CD4-positive, alpha-beta T cell (primary cell): ENCODE measurements around the gene BBS1. TPM values are rescaled to one million over a fixed set of nuclear protein-coding genes. Genes with fewer than 3 reads are reported as not detected.
A peak's percentile ranks its signal among the peaks of the same experiment; 100 is the strongest.

Source experiments
- ATAC-seq: fragments of 200-7000 bp; cut with Tn5 transposase; one replicate; pipeline ENCODE4 v1.10.0; 2022; ENCODE audit warnings: mild to moderate bottlenecking; ENCODE audit not compliant: poor library complexity
- CTCF ChIA-PET: fragments of 350-600 bp; sonication (Branson Sonifier 250); formaldehyde crosslinking; loops from one replicate; lab custom pipeline; 2021; ENCODE audit warnings: antibody characterized with exemption, inconsistent platforms; lab: Charles Lee
- POLR2A ChIA-PET: fragments of 350-600 bp; sonication (Branson Sonifier 250); formaldehyde crosslinking; loops from one replicate; lab custom pipeline; 2021; ENCODE audit warnings: antibody characterized with exemption, inconsistent platforms; lab: Charles Lee
- DNase-seq, 14 experiments: peaks; one replicate each; pipeline ENCODE4 v3.0.0-alpha.2; 2013 to 2020; ENCODE audit warnings: mixed read lengths in 2 of 14
- H3K27ac ChIP-seq, 2 donors: one replicate each; pipeline versions ENCODE4 v1.5.1 to v1.7.0; 2013; ENCODE audit warnings: low read length in 2 of 2, low read depth in 1 of 2, mild to moderate bottlenecking in 1 of 2
- H3K27me3 ChIP-seq, 2 experiments: 1 replicate in 1 of 2; 2 replicates in 1 of 2; pipeline versions ENCODE4 v1.6.1 to v1.7.0; 2013; ENCODE audit warnings: low read length in 2 of 2, control low read depth in 1 of 2, mild to moderate bottlenecking in 1 of 2, moderate library complexity in 1 of 2; ENCODE audit not compliant: insufficient read depth in 2 of 2, control insufficient read depth in 1 of 2
- H3K36me3 ChIP-seq: one replicate; pipeline ENCODE4 v1.6.1; 2013; ENCODE audit warnings: low read length, control low read depth; ENCODE audit not compliant: insufficient read depth
- H3K4me1 ChIP-seq: one replicate; pipeline ENCODE4 v1.6.1; 2013; ENCODE audit warnings: low read length, control low read depth; ENCODE audit not compliant: insufficient read depth
- H3K4me3 ChIP-seq: one replicate; pipeline ENCODE4 v1.5.1; 2013; ENCODE audit warnings: mild to moderate bottlenecking, low read length, moderate library complexity
- H3K9me3 ChIP-seq, 2 experiments: 1 replicate in 1 of 2; 2 replicates in 1 of 2; pipeline versions ENCODE4 v1.6.1 to v1.7.0; 2013; ENCODE audit warnings: low read length in 2 of 2, mild to moderate bottlenecking in 2 of 2, control low read depth in 1 of 2, moderate library complexity in 1 of 2; ENCODE audit not compliant: control insufficient read depth in 1 of 2, insufficient read depth in 1 of 2
- H3K27ac Mint-ChIP-seq: one replicate; pipeline ENCODE4 v1.8.0; 2020; ENCODE audit warnings: mixed read lengths
- H3K27me3 Mint-ChIP-seq: one replicate; pipeline ENCODE4 v1.8.0; 2021; ENCODE audit warnings: mixed read lengths
- H3K36me3 Mint-ChIP-seq: one replicate; pipeline ENCODE4 v1.8.0; 2021; ENCODE audit warnings: low read depth, mixed read lengths
- H3K4me1 Mint-ChIP-seq: one replicate; pipeline ENCODE4 v1.8.0; 2021; ENCODE audit warnings: low read depth, mixed read lengths
- H3K4me3 Mint-ChIP-seq: one replicate; pipeline ENCODE4 v1.8.0; 2020; ENCODE audit warnings: mild to moderate bottlenecking, mixed read lengths
- H3K9me3 Mint-ChIP-seq: one replicate; pipeline ENCODE4 v1.8.0; 2020; ENCODE audit warnings: mixed read lengths
- intact Hi-C, 2 experiments: fragments of 100-400 bp; cut with DNase I in 1 of 2; cut with micrococcal nuclease in 1 of 2; formaldehyde crosslinking; loops; one replicate each; pipeline versions ENCODE4 v1.15.1 to v1.9.0; 2023 to 2025; cut with DNase I, micrococcal nuclease
- total RNA-seq, 174 experiments: library from RNA in 2 of 174; stranded (reverse) in 2 of 174; gene quantifications; one replicate each; pipeline ENCODE4 v1.2.3 and lab custom pipeline; 2021 to 2026
- TF ChIP-seq, protein P1 (sequence below): fragments of 200-600 bp; IDR thresholded peaks from one replicate; pipeline ENCODE4 v1.8.0; 2022; ENCODE audit warnings: antibody characterized with exemption, mild to moderate bottlenecking

The BBS1 gene
- total RNA-seq, 2 experiments from 2014 or later, result 11.7 to 11.9 TPM

DNA sequence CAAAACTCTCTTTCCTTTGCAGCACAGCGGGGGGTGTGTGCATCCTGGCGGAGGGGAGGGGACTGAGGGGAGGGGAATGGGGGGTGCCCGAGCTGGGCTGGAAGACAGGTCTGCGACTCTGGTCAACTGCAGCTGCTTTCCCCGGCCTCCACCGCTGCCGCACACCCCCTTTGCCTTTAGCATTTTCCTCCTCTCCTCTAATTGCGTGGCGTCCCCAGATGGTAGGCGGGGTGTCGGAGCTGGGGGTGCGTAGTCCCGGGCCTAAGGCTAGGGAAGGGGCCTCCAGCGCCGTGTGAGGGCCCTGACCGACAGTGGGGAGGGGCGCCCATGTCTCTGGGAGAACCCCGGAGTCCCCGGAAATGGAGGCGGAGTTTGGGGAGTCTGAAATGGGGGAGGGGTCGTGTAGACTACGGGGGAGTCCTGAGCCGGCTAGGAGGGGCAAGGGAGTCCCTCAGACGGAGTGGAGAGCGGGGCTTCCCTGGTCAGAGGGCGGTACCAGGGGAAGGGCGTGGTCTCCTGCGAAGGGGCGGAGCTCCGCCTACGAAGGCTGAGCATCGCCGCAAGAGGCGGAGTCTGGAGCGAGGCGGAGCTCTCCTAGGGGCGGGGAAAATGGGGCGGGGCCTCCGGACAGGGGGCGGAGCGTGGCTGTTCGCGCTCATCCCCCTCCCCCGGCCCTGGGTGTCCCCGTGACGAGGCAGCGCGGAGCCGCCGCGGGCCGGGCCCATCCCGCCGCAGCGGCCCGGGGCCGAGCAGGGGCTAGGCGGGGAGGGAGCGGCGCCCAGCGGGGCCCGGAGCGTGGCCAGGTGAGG is 44.0 kb upstream of the BBS1 start, which contains the start of gene PELI3:
PELI3 (plus strand) TSS at position 681 of the 809 bp plus-strand sequence. CDS start 1,224 bp downstream, outside the sequence.
- H3K36me3 Mint-ChIP-seq, result peaks cover 4% of the 10 kb centered on the region
- Histone ChIP-seq H3K36me3 (peaks cover 4% of the 10 kb centered on the region), H3K9me3 (no peaks in the 10 kb centered on the region), H3K4me3 (peak within 1 kb of the TSS; percentile 76), H3K27me3 (no peaks in the 10 kb centered on the region), H3K4me1 (peaks cover 26% of the 10 kb centered on the region), H3K27ac (peak within 1 kb of the TSS; percentile 84 to 90)
- H3K9me3 Mint-ChIP-seq, result no peaks in the 10 kb centered on the region
- H3K27ac Mint-ChIP-seq, result peak within 1 kb of the TSS; percentile 86
- H3K4me1 Mint-ChIP-seq, result peaks cover 27% of the 10 kb centered on the region
- TF ChIP-seq, protein P1, sequence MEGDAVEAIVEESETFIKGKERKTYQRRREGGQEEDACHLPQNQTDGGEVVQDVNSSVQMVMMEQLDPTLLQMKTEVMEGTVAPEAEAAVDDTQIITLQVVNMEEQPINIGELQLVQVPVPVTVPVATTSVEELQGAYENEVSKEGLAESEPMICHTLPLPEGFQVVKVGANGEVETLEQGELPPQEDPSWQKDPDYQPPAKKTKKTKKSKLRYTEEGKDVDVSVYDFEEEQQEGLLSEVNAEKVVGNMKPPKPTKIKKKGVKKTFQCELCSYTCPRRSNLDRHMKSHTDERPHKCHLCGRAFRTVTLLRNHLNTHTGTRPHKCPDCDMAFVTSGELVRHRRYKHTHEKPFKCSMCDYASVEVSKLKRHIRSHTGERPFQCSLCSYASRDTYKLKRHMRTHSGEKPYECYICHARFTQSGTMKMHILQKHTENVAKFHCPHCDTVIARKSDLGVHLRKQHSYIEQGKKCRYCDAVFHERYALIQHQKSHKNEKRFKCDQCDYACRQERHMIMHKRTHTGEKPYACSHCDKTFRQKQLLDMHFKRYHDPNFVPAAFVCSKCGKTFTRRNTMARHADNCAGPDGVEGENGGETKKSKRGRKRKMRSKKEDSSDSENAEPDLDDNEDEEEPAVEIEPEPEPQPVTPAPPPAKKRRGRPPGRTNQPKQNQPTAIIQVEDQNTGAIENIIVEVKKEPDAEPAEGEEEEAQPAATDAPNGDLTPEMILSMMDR, result no peak
- H3K4me3 Mint-ChIP-seq, result peak within 1 kb of the TSS; percentile 92
- peak; percentile 92 to 98 (median 95) for DNase-seq
- CTCF ChIA-PET, result interaction anchor here (0.6 to 3.0 kb wide), 4 partner anchors 13 to 218 kb away, joined by 3 to 25 read pairs (median 8); partner anchors contain the start of genes DPP3 and MRPL11
- POLR2A ChIA-PET, result interaction anchor here (0.6 to 4.9 kb wide), 20 partner anchors 11 to 802 kb away, joined by 3 to 88 read pairs (median 4); partner anchors contain the start of genes ACTN3, BBS1, CTSF and DPP3
- intact Hi-C loops, result loop anchor here (1.0 to 5.0 kb wide), 8 partner anchors 14 to 944 kb away; partner anchors contain the start of genes MRPL11 (in 2 of the 2), ACTN3 (in 1 of the 2), DPP3 (in 1 of the 2) and PC (in 1 of the 2)
- H3K27me3 Mint-ChIP-seq, result no peaks in the 10 kb centered on the region
- peak; percentile 86 for ATAC-seq

DNA sequence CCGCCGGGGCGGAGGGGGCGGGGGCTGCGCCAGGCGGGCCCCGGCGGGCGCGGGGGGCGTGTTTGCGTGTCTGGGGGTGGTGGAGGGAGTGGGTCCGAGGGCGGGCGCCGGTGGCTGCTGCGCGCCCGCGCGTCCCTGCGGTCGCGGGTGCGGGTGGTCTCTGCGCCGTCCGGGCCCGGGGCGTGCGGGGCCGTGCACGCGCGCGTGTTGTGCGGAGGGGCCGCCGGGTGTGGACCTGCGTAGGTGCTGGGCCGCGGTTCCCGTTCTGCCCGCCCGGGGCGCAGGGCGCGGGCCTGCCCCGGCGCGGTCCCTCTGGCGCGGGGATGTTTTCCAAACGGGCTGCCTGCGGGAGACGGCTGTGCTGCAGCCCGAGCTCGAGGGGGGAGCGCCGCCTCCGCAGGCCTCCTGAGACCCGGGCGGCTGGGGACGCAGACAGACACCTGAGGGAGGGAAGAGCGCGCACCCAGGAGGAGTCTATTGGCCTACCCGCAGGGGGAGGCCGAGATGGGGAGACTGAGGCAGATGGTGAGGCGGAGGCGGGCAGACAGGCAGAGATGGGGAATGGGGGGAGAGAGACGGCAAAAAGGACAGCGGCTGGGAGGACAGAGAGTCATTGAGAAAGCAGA is 43.3 kb upstream of the BBS1 start:
- Mint-ChIP-seq H3K4me3 (peak overlapping the region; percentile 92), H3K4me1 (peaks cover 27% of the 10 kb centered on the region), H3K27ac (peak overlapping the region; percentile 67), H3K9me3 (no peaks in the 10 kb centered on the region), H3K36me3 (peaks cover 4% of the 10 kb centered on the region), H3K27me3 (no peaks in the 10 kb centered on the region)
- no peaks in the 10 kb centered on the region for H3K9me3 ChIP-seq
- intact Hi-C loops, result loop anchor here (2.0 to 5.0 kb wide), 6 partner anchors 28 to 945 kb away; partner anchors contain the start of genes MRPL11 (in 2 of the 2), ACTN3 (in 1 of the 2), PC (in 1 of the 2) and RBM14 (in 1 of the 2)
- H3K4me1 ChIP-seq, result peaks cover 26% of the 10 kb centered on the region
- H3K27me3 ChIP-seq, result no peaks in the 10 kb centered on the region
- ChIA-PET CTCF (interaction anchor here (0.7 to 3.0 kb wide), 3 partner anchors 12 to 211 kb away, joined by 3 to 25 read pairs (median 12); partner anchors contain the start of genes DPP3 and MRPL11), POLR2A (interaction anchor here (0.6 to 4.9 kb wide), 19 partner anchors 12 to 801 kb away, joined by 3 to 88 read pairs (median 5); partner anchors contain the start of genes ACTN3, BBS1, CTSF and DPP3)
- peak overlapping the region; percentile 61 for H3K4me3 ChIP-seq
- peaks cover 7% of the 10 kb centered on the region for H3K36me3 ChIP-seq
- DNase-seq (peak in 6 of 14 experiments; percentile 14 to 81 (median 52)), ATAC-seq (peak; percentile 50)
- TF ChIP-seq, protein P1, result peak; percentile 45
- no peak overlapping the region for H3K27ac ChIP-seq

- Histone ChIP-seq H3K36me3 (peaks cover 13% of the 10 kb centered on the region), H3K27me3 (no peaks in the 10 kb centered on the region), H3K27ac (no peak overlapping the region), H3K4me1 (peaks cover 26% of the 10 kb centered on the region), H3K4me3 (peak overlapping the region; percentile 61), H3K9me3 (no peaks in the 10 kb centered on the region)
- intact Hi-C loops, result loop anchor here (2.0 to 5.0 kb wide), 6 partner anchors 29 to 945 kb away; partner anchors contain the start of genes MRPL11 (in 2 of the 2), ACTN3 (in 1 of the 2), PC (in 1 of the 2) and RBM14 (in 1 of the 2)
- H3K4me3 Mint-ChIP-seq, result peak overlapping the region; percentile 92
- H3K36me3 Mint-ChIP-seq, result peaks cover 10% of the 10 kb centered on the region
- TF ChIP-seq, protein P1, result no peak
- H3K4me1 Mint-ChIP-seq, result peaks cover 27% of the 10 kb centered on the region
- peak overlapping the region; percentile 67 for H3K27ac Mint-ChIP-seq
- no peaks in the 10 kb centered on the region for H3K9me3 Mint-ChIP-seq
- ATAC-seq, result no peak
- ChIA-PET CTCF (interaction anchor here (2.6 kb wide), 1 partner anchor 12 kb away, joined by 12 read pairs; the partner anchor contains the start of gene DPP3), POLR2A (interaction anchor here (0.6 to 4.9 kb wide), 6 partner anchors 12 to 317 kb away, joined by 3 to 88 read pairs (median 10); partner anchors contain the start of genes DPP3, MRPL11 and RBM4B)
- peak in 4 of 14 experiments; percentile 27 to 65 (median 50) for DNase-seq
- H3K27me3 Mint-ChIP-seq, result no peaks in the 10 kb centered on the region
Observed at GRCh38 chr11:66467756-66468155, 42.7 kb upstream of the BBS1 start.
